H1 (cell line): ENCODE measurements around the gene XPO6. TPM values are rescaled to one million over a fixed set of nuclear protein-coding genes. Genes with fewer than 3 reads are reported as not detected.

ENCODE experiments used
- CTCF ChIA-PET: fragments of 300-600 bp; sonication (Branson Sonifier 250); formaldehyde crosslinking; loops from one replicate; lab custom pipeline; 2021; ENCODE audit not compliant: partially characterized antibody; lab: Charles Lee
- POLR2A ChIA-PET: fragments of 300-600 bp; sonication (Branson Sonifier 250); formaldehyde crosslinking; loops from one replicate; lab custom pipeline; 2021; ENCODE audit warnings: inconsistent platforms; ENCODE audit not compliant: partially characterized antibody; lab: Charles Lee
- DNase-seq, 2 experiments: peaks; one replicate each; pipeline versions ENCODE4 v3.0.0 to v3.0.0-alpha.2; 2010 to 2022; ENCODE audit warnings: low spot score in 2 of 2, low read depth in 1 of 2, mixed read lengths in 1 of 2
- FAIRE-seq: peaks from 2 replicates; lab custom pipeline; 2011; peaks lifted over from hg19 to GRCh38; lab: Jason Lieb, UNC
- H2AFZ ChIP-seq: 2 replicates; pipeline ENCODE4 v1.8.1; 2012; ENCODE audit warnings: low read length, inconsistent platforms
- H2AK5ac ChIP-seq: 2 replicates; pipeline ENCODE4 v1.6.1; 2013; ENCODE audit warnings: low read depth, low read length
- H2BK120ac ChIP-seq: replicated peaks from 2 replicates; pipeline ENCODE3; 2013; ENCODE audit warnings: low read depth, low read length, inconsistent platforms
- H2BK12ac ChIP-seq: 2 replicates; pipeline ENCODE4 v1.6.1; 2013; ENCODE audit warnings: low read depth, low read length
- H2BK15ac ChIP-seq: 2 replicates; pipeline ENCODE4 v1.6.1; 2013; ENCODE audit warnings: low read length
- H2BK20ac ChIP-seq: 2 replicates; pipeline ENCODE4 v1.6.1; 2013; ENCODE audit warnings: low read length
- H2BK5ac ChIP-seq: 2 replicates; pipeline ENCODE4 v1.6.1; 2013; ENCODE audit warnings: low read depth, low read length
- H3K14ac ChIP-seq: 2 replicates; pipeline ENCODE4 v1.6.1; 2013; ENCODE audit warnings: inconsistent platforms; ENCODE audit not compliant: insufficient read length
- H3K18ac ChIP-seq: 2 replicates; pipeline ENCODE4 v1.6.1; 2013; ENCODE audit warnings: low read length; ENCODE audit errors: extremely low read depth
- H3K23ac ChIP-seq: 2 replicates; pipeline ENCODE4 v1.6.1; 2013; ENCODE audit warnings: inconsistent platforms; ENCODE audit not compliant: insufficient read length
- H3K23me2 ChIP-seq: 2 replicates; pipeline ENCODE4 v1.6.1; 2013; ENCODE audit warnings: low read depth, low read length
- H3K27ac ChIP-seq: 2 replicates; pipeline ENCODE4 v1.6.1; 2011; ENCODE audit warnings: low read depth, low read length, inconsistent platforms
- H3K27me3 ChIP-seq, 4 experiments: replicated peaks in 1 of 4; 1 replicate in 1 of 4; 2 replicates in 3 of 4; pipeline versions ENCODE4 v1.6.1 to v1.8.1; 2011 to 2013; ENCODE audit warnings: low read length in 3 of 4, mild to moderate bottlenecking in 3 of 4, inconsistent platforms in 2 of 4, mixed read lengths in 2 of 4, moderate library complexity in 1 of 4; ENCODE audit not compliant: control insufficient read depth in 3 of 4, insufficient read depth in 3 of 4; ENCODE audit errors: extremely low read depth in 1 of 4
- H3K36me3 ChIP-seq, 4 experiments: 2 replicates each; pipeline versions ENCODE4 v1.6.1 to v1.8.1; 2011 to 2013; ENCODE audit warnings: mild to moderate bottlenecking in 4 of 4, low read length in 3 of 4, moderate library complexity in 2 of 4, control low read depth in 1 of 4, inconsistent platforms in 1 of 4; ENCODE audit not compliant: insufficient read depth in 4 of 4, control insufficient read depth in 2 of 4
- H3K4ac ChIP-seq: replicated peaks from 2 replicates; pipeline ENCODE3; 2013; ENCODE audit warnings: low read length, low read depth, mixed read lengths, inconsistent platforms; ENCODE audit not compliant: insufficient read length
- H3K4me1 ChIP-seq, 4 experiments: replicated peaks in 1 of 4; 1 replicate in 1 of 4; 2 replicates in 3 of 4; pipeline versions ENCODE4 v1.6.1 to v1.8.1; 2011 to 2013; ENCODE audit warnings: low read length in 3 of 4, inconsistent platforms in 2 of 4, mixed read lengths in 1 of 4; ENCODE audit not compliant: insufficient read depth in 4 of 4, control insufficient read depth in 3 of 4
- H3K4me2 ChIP-seq, 2 experiments: 2 replicates each; pipeline versions ENCODE4 v1.6.1 to v1.8.1; 2011 to 2013; ENCODE audit warnings: low read depth in 2 of 2, low read length in 2 of 2, control low read depth in 1 of 2, inconsistent platforms in 1 of 2, mild to moderate bottlenecking in 1 of 2; ENCODE audit not compliant: insufficient read depth in 1 of 2
- H3K4me3 ChIP-seq, 4 experiments: fragments of 200-600, 300-600 bp in 1 of 4; sonication (generic), shearing (Covaris generic), sonication (Bioruptor Twin) in 1 of 4; 2 replicates each; pipeline versions ENCODE4 v1.5.1 to v1.8.1; 2011 to 2016; ENCODE audit warnings: low read length in 4 of 4, low read depth in 3 of 4, control low read depth in 2 of 4, inconsistent platforms in 2 of 4, mild to moderate bottlenecking in 2 of 4, mixed read lengths in 1 of 4, moderate library complexity in 1 of 4; ENCODE audit not compliant: insufficient read depth in 2 of 4; ENCODE audit errors: extremely low read depth in 1 of 4
- H3K56ac ChIP-seq: replicated peaks from 2 replicates; pipeline ENCODE3; 2013; ENCODE audit warnings: low read depth, mild to moderate bottlenecking, mixed read lengths, low read length, inconsistent platforms; ENCODE audit not compliant: insufficient read length
- H3K79me1 ChIP-seq: 2 replicates; pipeline ENCODE4 v1.6.1; 2013; ENCODE audit warnings: low read depth, low read length, control low read depth
- H3K79me2 ChIP-seq, 2 experiments: 2 replicates each; pipeline versions ENCODE4 v1.6.1 to v1.8.1; 2012 to 2013; ENCODE audit warnings: low read length in 2 of 2, mild to moderate bottlenecking in 2 of 2, inconsistent platforms in 1 of 2; ENCODE audit not compliant: insufficient read depth in 2 of 2, control insufficient read depth in 1 of 2
- H3K9ac ChIP-seq, 4 experiments: replicated peaks in 1 of 4; 1 replicate in 1 of 4; 2 replicates in 3 of 4; pipeline versions ENCODE4 v1.6.1 to v1.8.1; 2011 to 2013; ENCODE audit warnings: low read depth in 3 of 4, low read length in 3 of 4, control low read depth in 2 of 4, mild to moderate bottlenecking in 2 of 4, moderate library complexity in 2 of 4, inconsistent platforms in 1 of 4; ENCODE audit errors: extremely low read depth in 1 of 4
- H3K9me3 ChIP-seq, 2 experiments: 2 replicates each; pipeline versions ENCODE4 v1.6.1 to v1.8.1; 2012 to 2013; ENCODE audit warnings: mild to moderate bottlenecking in 2 of 2, moderate library complexity in 2 of 2, control low read depth in 1 of 2, inconsistent platforms in 1 of 2, low read depth in 1 of 2, low read length in 1 of 2, mixed read lengths in 1 of 2; ENCODE audit not compliant: insufficient read depth in 2 of 2
- H4K20me1 ChIP-seq, 2 experiments: replicated peaks in 1 of 2; 2 replicates each; pipeline versions ENCODE3 to v1.8.1; 2011 to 2013; ENCODE audit warnings: inconsistent platforms in 2 of 2, low read length in 2 of 2, mild to moderate bottlenecking in 1 of 2; ENCODE audit not compliant: insufficient read depth in 2 of 2, control insufficient read depth in 1 of 2
- H4K5ac ChIP-seq: 2 replicates; pipeline ENCODE4 v1.6.1; 2013; ENCODE audit warnings: low read length, low read depth, mixed read lengths, inconsistent platforms; ENCODE audit not compliant: insufficient read length
- H4K8ac ChIP-seq: 2 replicates; pipeline ENCODE4 v1.8.0; 2013; ENCODE audit warnings: mild to moderate bottlenecking, moderate library complexity, low read length, inconsistent platforms; ENCODE audit not compliant: insufficient read depth; ENCODE audit errors: extremely low read depth
- H4K91ac ChIP-seq: replicated peaks from 2 replicates; pipeline ENCODE3; 2013; ENCODE audit warnings: low read length, mixed read lengths, inconsistent platforms; ENCODE audit not compliant: insufficient read length
- BACH1 ChIP-seq: IDR thresholded peaks from 2 replicates; pipeline ENCODE4 v1.6.1; 2012; ENCODE audit warnings: low read length, improper control_type of control experiment
- BCL11A ChIP-seq, 2 experiments: IDR thresholded peaks; one replicate each; pipeline ENCODE4 v1.6.1; 2011; ENCODE audit warnings: low read depth in 2 of 2, low read length in 2 of 2, mild to moderate bottlenecking in 2 of 2
- WGBS, 2 experiments: shearing (Covaris generic) in 1 of 2; methylation state at CpG; one replicate each; pipeline versions ENCODE4 v1.1.6 to v1.1.7; 2013 to 2015; ENCODE audit warnings: low lambda C conversion rate in 2 of 2, mixed read lengths in 2 of 2, inconsistent platforms in 1 of 2, low coverage in 1 of 2, missing lambda C conversion rate in 1 of 2; ENCODE audit not compliant: insufficient replicate concordance in 2 of 2, insufficient coverage in 1 of 2, insufficient read length in 1 of 2; ENCODE audit errors: extremely low coverage in 1 of 2, missing lambda C conversion rate in 1 of 2; 5-methylcytosine and 5-hydroxymethylcytosine counted together
- polyA plus RNA-seq, 7 experiments: library from polyadenylated mRNA; depleted of rRNA in 3 of 7; stranded (reverse) in 5 of 7; unstranded in 2 of 7; fragments of >200 nt in 5 of 7; fragments of 200-250 nt in 2 of 7; gene quantifications; 1 replicate in 5 of 7; 2 replicates in 1 of 7; 4 replicates in 1 of 7; pipeline versions ENCODE4 v1.2.1 to v1.2.3, GENCODE V29; 2011 to 2013; ENCODE audit warnings: missing spikeins in 2 of 7, mixed read lengths in 2 of 7
- total RNA-seq: library from RNA; stranded (reverse); fragmentation: NEBNext Ultra II Directional; extraction: Animal tissue kit (Norgen Biotek cat#: 25700); gene quantifications from 2 replicates; pipeline ENCODE4 v1.2.1, GENCODE V29; 2021

The XPO6 gene
- total and polyA plus RNA-seq, 2 of the 8 experiments (the other 6 are each of a cell fraction or from before 2014, with no cell fraction given): 152 to 254 TPM

- Histone ChIP-seq H2BK12ac (no peak overlapping the region), H4K5ac (no peak overlapping the region), H3K36me3 (peaks cover 0 to 9% (median 4%) of the 10 kb centered on the region in 4 experiments; a peak in 4 of 8 replicates), H3K14ac (no peak overlapping the region), H2BK5ac (no peak overlapping the region), H3K27me3 (no peaks in the 10 kb centered on the region), H3K79me2 (peaks cover 12 to 91% of the 10 kb centered on the region in 2 experiments), H3K56ac (no peak overlapping the region), H3K4me1 (peaks cover 0 to 9% (median 2%) of the 10 kb centered on the region in 4 experiments; a peak in 2 of 7 replicates), H3K4me2 (no peak overlapping the region), H2BK120ac (no peak overlapping the region), H3K9me3 (no peaks in the 10 kb centered on the region), H4K91ac (no peak overlapping the region), H3K23ac (no peak overlapping the region), H2AK5ac (no peak overlapping the region), H4K20me1 (peaks cover 0 to 7% of the 10 kb centered on the region in 2 experiments), H3K9ac (no peak overlapping the region), H3K18ac (no peak overlapping the region), H3K4me3 (no peak overlapping the region), H4K8ac (no peak overlapping the region), H3K23me2 (no peaks in the 10 kb centered on the region), H2BK20ac (no peak overlapping the region), H2BK15ac (no peak overlapping the region)
- no peak for FAIRE-seq
- WGBS, 2 experiments: 98% methylated on average over 3 of the region's 3 CpGs; no CpG with 5 or more reads in 1 of the 2 experiments
- DNase-seq: no peak
- POLR2A ChIA-PET: no interaction called here
- CTCF ChIA-PET: no interaction called here
- TF ChIP-seq BACH1 (no peak), BCL11A (IDR thresholded peaks at IDR 0.05; ENCODE audit: low read depth in 2 of 2, low read length in 2 of 2) (no peak)
- TF ChIP-seq, all 59 proteins: peak for 0
- Histone ChIP-seq H3K4ac (no peak overlapping the region), H2AFZ (no peak overlapping the region), H3K79me1 (peaks cover 2% of the 10 kb centered on the region; the same call in 1 of the 2 replicates), H3K27ac (no peak overlapping the region)
Observed at GRCh38 chr16:28182801-28183200, 29.0 kb downstream of the XPO6 start.
